ENCODE results near the gene PLCXD1.
A peak's percentile ranks its signal among the peaks of the same experiment; 100 is the strongest.
"Not testable (repeated sequence)": the region's sequence is repeated elsewhere in the genome, so short reads cannot be mapped to it uniquely, and the experiment has no call there.

Gene PLCXD1

DNA sequence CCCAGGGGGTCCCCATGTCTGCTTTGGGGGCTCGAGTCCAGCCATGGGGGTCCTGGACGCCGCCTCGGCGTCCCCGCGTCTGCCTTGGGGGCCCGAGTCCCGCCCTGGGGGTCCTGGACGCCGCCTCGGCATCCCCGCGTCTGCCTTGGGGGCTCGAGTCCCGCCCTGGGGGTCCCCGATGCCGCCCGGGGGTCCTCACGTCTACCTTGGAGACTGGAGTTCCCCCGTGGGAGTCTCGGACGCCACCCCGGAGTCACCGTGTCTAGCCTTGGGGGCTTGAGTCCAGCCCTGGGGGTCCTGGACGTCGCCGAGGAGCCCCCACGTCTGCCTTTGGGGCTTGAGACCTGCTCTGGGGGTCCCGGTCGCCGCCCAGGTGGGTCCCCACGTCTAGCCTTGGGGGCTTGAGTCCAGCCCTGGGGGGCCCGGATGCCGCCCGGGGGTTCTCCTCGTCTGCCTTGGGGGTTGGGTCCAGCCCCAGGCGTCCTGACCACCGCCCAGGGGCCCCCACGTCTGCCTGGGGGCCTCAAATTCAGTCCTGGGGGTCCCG is 38.5 kb downstream of the PLCXD1 start:
- peak overlapping the region; percentile 88 for H3K4me3 ChIP-seq (ENCODE audit: low read depth, low read length)
- CTCF ChIA-PET = no interaction called here
- no peak for DNase-seq (ENCODE audit: low read depth, low spot score)
- TF ChIP-seq, protein P1, sequence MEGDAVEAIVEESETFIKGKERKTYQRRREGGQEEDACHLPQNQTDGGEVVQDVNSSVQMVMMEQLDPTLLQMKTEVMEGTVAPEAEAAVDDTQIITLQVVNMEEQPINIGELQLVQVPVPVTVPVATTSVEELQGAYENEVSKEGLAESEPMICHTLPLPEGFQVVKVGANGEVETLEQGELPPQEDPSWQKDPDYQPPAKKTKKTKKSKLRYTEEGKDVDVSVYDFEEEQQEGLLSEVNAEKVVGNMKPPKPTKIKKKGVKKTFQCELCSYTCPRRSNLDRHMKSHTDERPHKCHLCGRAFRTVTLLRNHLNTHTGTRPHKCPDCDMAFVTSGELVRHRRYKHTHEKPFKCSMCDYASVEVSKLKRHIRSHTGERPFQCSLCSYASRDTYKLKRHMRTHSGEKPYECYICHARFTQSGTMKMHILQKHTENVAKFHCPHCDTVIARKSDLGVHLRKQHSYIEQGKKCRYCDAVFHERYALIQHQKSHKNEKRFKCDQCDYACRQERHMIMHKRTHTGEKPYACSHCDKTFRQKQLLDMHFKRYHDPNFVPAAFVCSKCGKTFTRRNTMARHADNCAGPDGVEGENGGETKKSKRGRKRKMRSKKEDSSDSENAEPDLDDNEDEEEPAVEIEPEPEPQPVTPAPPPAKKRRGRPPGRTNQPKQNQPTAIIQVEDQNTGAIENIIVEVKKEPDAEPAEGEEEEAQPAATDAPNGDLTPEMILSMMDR (IDR thresholded peaks at IDR 0.05; ENCODE audit: insufficient read depth, low read length, missing control alignments) = no peak
- POLR2A ChIA-PET = no interaction called here

DNA sequence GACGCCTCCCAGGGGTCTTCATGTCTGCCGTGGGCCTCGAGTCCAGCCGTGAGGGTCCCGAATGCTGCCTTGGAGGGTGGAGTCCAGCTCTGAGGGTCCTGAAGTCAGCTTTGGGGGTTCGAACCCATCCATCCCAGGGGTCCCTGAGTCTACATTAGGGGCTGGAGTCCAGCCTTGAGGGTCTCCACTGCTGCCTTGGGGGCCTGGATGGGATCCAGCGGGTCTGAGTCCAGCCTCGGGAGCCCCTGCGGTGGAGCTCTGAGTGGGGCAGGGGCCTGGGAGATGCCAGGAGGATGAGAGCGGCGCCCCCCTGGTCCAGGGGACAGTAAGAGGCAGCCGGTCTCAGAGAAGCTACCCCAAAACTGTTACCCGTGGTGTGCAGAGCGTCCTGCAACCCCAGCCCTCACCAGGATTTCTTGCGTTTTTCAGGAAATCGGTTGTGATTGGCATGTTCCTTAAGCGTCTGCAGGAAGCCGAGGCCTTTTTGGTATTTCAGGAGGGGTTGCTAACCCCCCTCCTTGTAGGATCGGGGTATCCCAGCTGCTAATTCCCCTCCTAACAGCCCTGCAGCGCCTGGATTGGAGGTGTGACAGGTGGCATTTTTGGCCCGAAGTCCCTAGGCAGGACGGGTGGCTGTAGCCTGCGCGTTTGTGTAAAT is 39.1 kb downstream of the PLCXD1 start:
- H3K4me3 ChIP-seq (ENCODE audit: low read depth, low read length) = peak overlapping the region; percentile 88
- DNase-seq (ENCODE audit: low read depth, low spot score) = no peak
- TF ChIP-seq, protein P1 (IDR thresholded peaks at IDR 0.05; ENCODE audit: insufficient read depth, low read length, missing control alignments) = no peak
- ChIA-PET CTCF (no interaction called here), POLR2A (no interaction called here)

DNA sequence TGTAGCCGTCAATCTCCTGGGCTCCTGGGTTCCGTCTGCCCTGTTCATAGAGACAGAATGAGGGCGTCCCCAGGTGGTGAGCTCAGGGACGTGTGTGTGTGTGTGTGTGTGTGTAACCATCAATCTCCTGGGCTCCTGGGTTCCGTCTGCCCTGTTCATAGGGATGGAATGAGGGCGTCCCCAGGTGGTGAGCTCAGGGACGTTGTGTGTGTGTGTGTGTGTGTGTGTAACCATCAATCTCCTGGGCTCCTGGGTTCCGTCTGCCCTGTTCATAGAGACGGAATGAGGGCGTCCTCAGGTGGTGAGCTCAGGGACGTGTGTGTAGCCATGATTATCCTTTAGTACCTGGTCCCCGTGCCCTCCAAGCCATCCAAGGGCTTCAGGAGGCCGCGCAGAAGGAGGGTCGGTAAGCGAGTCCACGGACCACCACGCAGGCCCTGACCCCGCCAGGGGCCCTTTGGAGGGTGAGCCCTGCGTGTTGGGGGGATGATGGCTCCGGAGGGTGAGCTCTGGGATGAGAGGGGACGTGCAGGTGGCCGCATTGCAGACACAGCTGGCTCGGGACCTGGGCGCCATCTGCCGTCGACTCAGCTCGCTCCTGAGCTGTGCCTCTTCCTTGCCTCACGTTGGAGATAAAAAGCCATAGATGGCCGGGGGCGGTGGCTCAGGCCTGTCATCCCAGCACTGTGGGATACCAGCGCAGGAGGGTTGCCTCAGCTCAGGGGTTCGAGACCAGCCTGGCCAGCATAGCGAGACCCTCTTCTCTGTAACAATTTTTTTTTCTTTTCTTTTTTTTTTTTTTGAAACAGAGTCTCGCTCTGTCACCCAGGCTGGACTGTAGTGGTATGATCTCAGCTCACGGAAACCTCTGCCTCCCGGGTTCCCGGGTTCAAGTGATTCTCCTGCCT is 42.8 kb downstream of the PLCXD1 start:
- POLR2A ChIA-PET = no interaction called here
- CTCF ChIA-PET = no interaction called here
- TF ChIP-seq, protein P1 (IDR thresholded peaks at IDR 0.05; ENCODE audit: insufficient read depth, low read length, missing control alignments) = peak; percentile 35
- H3K4me3 ChIP-seq (ENCODE audit: low read depth, low read length) = no peak overlapping the region
- peak; percentile 17 for DNase-seq (ENCODE audit: low read depth, low spot score)

DNA sequence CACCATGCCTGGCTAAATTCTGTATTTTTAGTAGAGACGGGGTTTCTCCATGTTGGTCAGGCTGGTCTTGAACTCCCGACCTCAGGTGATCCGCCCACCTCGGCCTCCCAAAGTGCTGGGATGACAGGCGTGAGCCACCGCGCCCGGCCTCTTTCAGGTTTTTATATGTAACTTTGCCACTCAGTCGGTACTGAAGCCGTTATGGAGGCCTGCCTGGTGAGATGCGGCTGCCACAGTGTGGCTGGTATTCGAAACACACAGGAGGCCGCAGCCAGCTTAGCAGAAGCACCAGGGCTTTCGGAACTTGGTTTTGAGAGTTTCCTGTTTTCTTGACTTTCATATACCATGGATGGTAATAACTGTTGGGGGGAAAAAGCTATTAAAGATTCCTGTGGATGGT is 43.5 kb downstream of the PLCXD1 start:
- POLR2A ChIA-PET; CTCF ChIA-PET; H3K4me3 ChIP-seq (ENCODE audit: low read depth, low read length); DNase-seq (ENCODE audit: low read depth, low spot score): not testable (repeated sequence)
- TF ChIP-seq, protein P1 (IDR thresholded peaks at IDR 0.05; ENCODE audit: insufficient read depth, low read length, missing control alignments) = peak; percentile 10

DNA sequence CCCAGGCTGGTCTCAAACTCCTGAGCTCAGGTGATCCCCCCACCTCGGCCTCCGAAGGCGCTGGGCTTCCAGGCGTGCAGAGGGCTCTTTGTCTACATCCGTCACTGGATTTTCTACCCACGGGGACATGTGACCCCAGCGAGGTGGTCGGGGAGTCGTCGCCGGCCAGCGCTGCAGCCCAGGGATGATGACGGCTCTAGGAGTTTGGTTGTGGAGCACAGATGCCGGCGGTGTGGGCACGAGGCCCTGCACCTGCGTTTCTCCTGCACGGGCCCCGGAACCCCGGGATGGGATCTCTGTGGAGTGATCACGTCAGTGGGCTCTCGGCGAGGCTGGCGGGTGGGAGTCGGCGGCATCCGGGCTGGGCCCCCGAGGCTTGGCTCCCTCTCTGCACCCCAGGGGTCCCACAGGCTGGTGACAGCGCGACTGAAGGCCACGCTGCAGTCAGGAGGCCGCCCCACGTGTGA is 46.5 kb downstream of the PLCXD1 start:
- ChIA-PET CTCF (no interaction called here), POLR2A (no interaction called here)
- H3K4me3 ChIP-seq (ENCODE audit: low read depth, low read length) = no peak overlapping the region
- DNase-seq (ENCODE audit: low read depth, low spot score) = no peak
- TF ChIP-seq, protein P1 (IDR thresholded peaks at IDR 0.05; ENCODE audit: insufficient read depth, low read length, missing control alignments) = no peak

DNA sequence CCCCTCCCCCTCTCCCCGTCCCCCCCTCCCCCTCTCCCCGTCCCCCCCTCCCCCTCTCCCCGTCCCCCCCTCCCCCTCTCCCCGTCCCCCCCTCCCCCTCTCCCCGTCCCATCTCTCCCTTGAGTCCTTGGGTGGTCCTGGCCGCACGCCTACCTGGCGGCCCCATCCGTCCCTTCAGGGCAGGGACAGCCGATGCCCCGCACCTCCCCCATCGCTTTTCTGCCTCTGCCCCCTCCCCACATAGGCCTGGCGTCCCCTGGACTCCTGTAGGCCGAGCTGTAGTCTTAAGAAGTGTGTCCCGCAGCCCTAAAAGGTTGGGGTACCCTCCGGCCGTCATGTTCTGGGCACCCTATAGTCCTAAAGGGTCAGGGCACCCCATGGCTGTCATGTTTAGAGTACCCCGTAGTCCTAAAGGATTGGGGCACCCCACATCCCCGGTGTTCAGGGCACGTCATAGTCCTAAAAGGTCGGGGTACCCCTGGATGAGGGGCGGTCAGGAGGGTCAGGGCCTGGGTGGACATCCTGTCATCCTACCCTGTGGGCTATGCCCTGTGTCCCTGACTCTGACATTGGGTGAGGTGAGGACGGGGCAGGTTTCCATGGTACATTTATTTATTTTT is 48.2 kb downstream of the PLCXD1 start:
- POLR2A ChIA-PET = no interaction called here
- no peak for DNase-seq (ENCODE audit: low read depth, low spot score)
- CTCF ChIA-PET = no interaction called here
- TF ChIP-seq, protein P1 (IDR thresholded peaks at IDR 0.05; ENCODE audit: insufficient read depth, low read length, missing control alignments) = no peak
- no peak overlapping the region for H3K4me3 ChIP-seq (ENCODE audit: low read depth, low read length)

DNA sequence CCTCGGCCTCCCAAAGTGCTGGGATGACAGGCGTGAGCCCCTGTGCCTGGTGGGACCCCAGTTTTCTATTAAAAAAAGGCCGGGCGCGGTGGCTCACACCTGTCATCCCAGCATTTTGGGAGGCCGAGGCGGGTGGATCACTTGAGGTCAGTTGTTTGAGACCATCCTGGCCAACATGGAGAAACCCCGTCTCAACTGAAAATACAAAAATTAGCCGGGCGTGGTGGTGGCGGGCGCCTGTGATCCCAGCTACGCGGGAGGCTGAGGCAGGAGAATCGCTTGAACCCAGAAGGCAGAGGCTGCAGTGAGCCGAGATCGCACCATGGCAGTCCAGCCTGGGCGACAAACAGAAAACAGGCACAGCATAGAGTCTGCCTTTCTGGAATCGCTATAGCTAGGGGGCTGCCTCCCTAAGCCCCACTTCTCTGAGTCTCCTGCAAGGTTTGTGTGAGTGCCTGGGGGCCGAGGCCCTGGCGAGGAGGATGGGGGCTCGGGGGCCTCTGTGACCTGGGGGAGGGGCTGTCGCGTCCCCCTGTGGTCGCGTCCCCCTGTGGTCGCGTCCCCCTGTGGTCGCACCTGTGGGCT is 49.1 kb downstream of the PLCXD1 start:
- H3K4me3 ChIP-seq (ENCODE audit: low read depth, low read length); POLR2A ChIA-PET; CTCF ChIA-PET; DNase-seq (ENCODE audit: low read depth, low spot score): not testable (repeated sequence)
